SK-N-SH (cell line): ENCODE data around the gene TBX2. TPM values are rescaled to one million over a fixed set of nuclear protein-coding genes. Genes with fewer than 3 reads are reported as not detected.
"Not testable (repeated sequence)": the region's sequence is repeated elsewhere in the genome, so short reads cannot be mapped to it uniquely, and the experiment has no call there.

Source experiments
- CTCF ChIA-PET: fragments of 300-600, 350-600 bp; formaldehyde crosslinking; extraction: SDS; loops from one replicate; lab custom pipeline; 2021; lab: Yijun Ruan, JAX
- POLR2A ChIA-PET: fragments of 350-600 bp; sonication (Branson Sonifier 250); formaldehyde crosslinking; extraction: SDS; loops from one replicate; lab custom pipeline; 2020; ENCODE audit warnings: antibody characterized with exemption, inconsistent platforms; lab: Yijun Ruan, JAX
- DNase-seq: peaks from one replicate; pipeline ENCODE4 v3.0.0; 2012
- H2AFZ ChIP-seq: fragments of 200-600 bp; sonication (generic); 2 replicates; pipeline ENCODE4 v1.8.1; 2016; ENCODE audit warnings: antibody characterized with exemption, mild to moderate bottlenecking, low read depth
- H3F3A ChIP-seq: fragments of 200-600 bp; sonication (generic); replicated peaks from 2 replicates; pipeline ENCODE3; 2016; ENCODE audit warnings: antibody characterized with exemption, mild to moderate bottlenecking; ENCODE audit not compliant: insufficient read depth
- H3K27ac ChIP-seq, 2 experiments: fragments of 200-500 bp in 1 of 2; fragments of 200-600 bp in 1 of 2; sonication (Bioruptor generic) in 1 of 2; sonication (generic), shearing (Covaris generic) in 1 of 2; 2 replicates each; pipeline versions ENCODE4 v1.5.1 to v1.6.1; 2014 to 2016; ENCODE audit warnings: low read depth in 2 of 2, inconsistent platforms in 1 of 2, low read length in 1 of 2, mild to moderate bottlenecking in 1 of 2, mixed read lengths in 1 of 2
- H3K27me3 ChIP-seq: fragments of 200-600 bp; sonication (generic), shearing (Covaris generic); 2 replicates; pipeline ENCODE4 v1.6.1; 2016; ENCODE audit warnings: mixed run types; ENCODE audit not compliant: insufficient read depth
- H3K36me3 ChIP-seq, 2 experiments: fragments of 200-500 bp in 1 of 2; fragments of 200-600 bp in 1 of 2; sonication (Bioruptor generic) in 1 of 2; sonication (generic) in 1 of 2; replicated peaks in 1 of 2; 2 replicates each; pipeline versions ENCODE3 to v1.5.1; 2014 to 2016; ENCODE audit warnings: low read length in 1 of 2, mild to moderate bottlenecking in 1 of 2; ENCODE audit not compliant: insufficient read depth in 2 of 2, control insufficient read depth in 1 of 2
- H3K4me1 ChIP-seq, 2 experiments: fragments of 200-500 bp in 1 of 2; fragments of 200-600 bp in 1 of 2; sonication (Bioruptor generic) in 1 of 2; sonication (generic), shearing (Covaris generic) in 1 of 2; 2 replicates each; pipeline versions ENCODE4 v1.5.1 to v1.6.1; 2014 to 2016; ENCODE audit warnings: low read depth in 1 of 2, low read length in 1 of 2, mixed run types in 1 of 2; ENCODE audit not compliant: insufficient read depth in 2 of 2, control insufficient read depth in 1 of 2
- H3K4me2 ChIP-seq: fragments of 200-600 bp; sonication (generic), shearing (Covaris generic); 2 replicates; pipeline ENCODE4 v1.6.1; 2017; ENCODE audit warnings: mixed run types
- H3K4me3 ChIP-seq, 2 experiments: fragments of 200-500 bp in 1 of 2; fragments of 200-600 bp in 1 of 2; sonication (Bioruptor generic) in 1 of 2; sonication (generic), shearing (Covaris generic) in 1 of 2; 2 replicates each; pipeline versions ENCODE4 v1.5.1 to v1.8.1; 2014 to 2016; ENCODE audit warnings: low read depth in 2 of 2, inconsistent platforms in 1 of 2, low read length in 1 of 2, mild to moderate bottlenecking in 1 of 2, mixed read lengths in 1 of 2, moderate library complexity in 1 of 2
- H3K79me2 ChIP-seq: fragments of 200-600 bp; sonication (generic); 2 replicates; pipeline ENCODE4 v1.8.1; 2017; ENCODE audit warnings: mild to moderate bottlenecking; ENCODE audit not compliant: insufficient read depth
- H3K9ac ChIP-seq: fragments of 200-600 bp; sonication (generic); 2 replicates; pipeline ENCODE4 v1.6.1; 2017; ENCODE audit warnings: mixed run types
- H3K9me2 ChIP-seq: fragments of 200-600 bp; sonication (generic); 2 replicates; pipeline ENCODE4 v1.6.1; 2017; ENCODE audit warnings: mixed run types
- H3K9me3 ChIP-seq: fragments of 200-600 bp; sonication (generic); 2 replicates; pipeline ENCODE4 v1.6.1; 2017; ENCODE audit warnings: mixed run types, mild to moderate bottlenecking, moderate library complexity
- H4K20me1 ChIP-seq: fragments of 200-600 bp; sonication (generic); 2 replicates; pipeline ENCODE4 v1.6.1; 2017; ENCODE audit warnings: mild to moderate bottlenecking, mixed run types; ENCODE audit not compliant: insufficient read depth
- CHD2 ChIP-seq: fragments of 150-350 bp; IDR thresholded peaks from 2 replicates; pipeline ENCODE4 v1.6.1; 2018; ENCODE audit warnings: low read length; ENCODE audit not compliant: partially characterized antibody
- ELF1 ChIP-seq: IDR thresholded peaks from 2 replicates; pipeline ENCODE4 v1.4.0; 2012
- EP300 ChIP-seq, 2 experiments: IDR thresholded peaks; 2 replicates each; pipeline versions ENCODE4 v1.4.0 to v1.6.1; 2012; ENCODE audit warnings: borderline replicate concordance in 1 of 2, low read depth in 1 of 2, low read length in 1 of 2
- FOSL2 ChIP-seq: IDR thresholded peaks from 2 replicates; pipeline ENCODE4 v1.4.0; 2012; ENCODE audit warnings: low read depth, mild to moderate bottlenecking, moderate library complexity, borderline replicate concordance
- MAX ChIP-seq: IDR thresholded peaks from 2 replicates; pipeline ENCODE4 v1.4.0; 2012; ENCODE audit warnings: low read depth
- MXI1 ChIP-seq: IDR thresholded peaks from 2 replicates; pipeline ENCODE4 v1.6.1; 2012; ENCODE audit warnings: mild to moderate bottlenecking, low read depth, low read length, improper control_type of control experiment
- NRF1 ChIP-seq: IDR thresholded peaks from 2 replicates; pipeline ENCODE4 v1.6.1; 2012; ENCODE audit warnings: low read depth, mild to moderate bottlenecking, low read length
- RCOR1 ChIP-seq: fragments of 150-350 bp; IDR thresholded peaks from 2 replicates; pipeline ENCODE4 v1.6.1; 2017; ENCODE audit warnings: antibody characterized with exemption, low read length
- SIN3A ChIP-seq: IDR thresholded peaks from 2 replicates; pipeline ENCODE4 v1.6.1; 2012; ENCODE audit warnings: low read depth, mild to moderate bottlenecking, low read length, moderate library complexity, borderline replicate concordance
- TAF1 ChIP-seq: IDR thresholded peaks from 2 replicates; pipeline ENCODE4 v1.6.1; 2012; ENCODE audit warnings: low read depth, mild to moderate bottlenecking, low read length, moderate library complexity, borderline replicate concordance
- TCF12 ChIP-seq: IDR thresholded peaks from 2 replicates; pipeline ENCODE4 v1.4.0; 2012
- WGBS: methylation state at CpG from one replicate; pipeline ENCODE4 v1.1.6; 2017; ENCODE audit warnings: low lambda C conversion rate; 5-methylcytosine and 5-hydroxymethylcytosine counted together
- polyA plus RNA-seq, 3 experiments: library from polyadenylated mRNA; depleted of rRNA; stranded (reverse); fragments of >200 nt; gene quantifications; 2 replicates each; pipeline ENCODE4 v1.2.3, GENCODE V29; 2012
- TF ChIP-seq, protein P1 (sequence below): IDR thresholded peaks from 2 replicates; pipeline ENCODE4 v1.4.0; 2012; ENCODE audit warnings: low read depth, borderline replicate concordance
- TF ChIP-seq, protein P2 (sequence below): IDR thresholded peaks from 2 replicates; pipeline ENCODE4; 2012

The TBX2 gene
- polyA plus RNA-seq, 1 of the 3 experiments (the other 2 are of a cell fraction): 57.8 TPM

DNA sequence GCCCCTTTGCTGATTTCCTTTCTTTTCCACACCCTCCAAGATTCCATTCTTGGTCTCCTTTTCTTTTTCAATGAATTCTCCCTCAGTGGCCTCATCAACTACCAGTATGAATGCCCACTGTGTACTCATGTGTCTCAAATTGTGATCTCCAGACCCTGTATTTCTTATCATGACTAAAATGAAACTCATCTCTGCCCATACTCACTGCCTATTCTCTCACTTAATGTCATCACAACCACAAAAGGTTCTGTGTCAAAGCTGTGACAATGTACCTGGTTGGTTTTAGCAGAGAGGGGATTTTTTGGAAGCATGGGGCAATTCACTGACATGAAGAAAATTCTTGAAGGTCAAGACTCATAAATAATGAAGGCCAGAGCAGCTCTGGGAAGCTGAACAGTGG is 41.1 kb downstream of the TBX2 start:
- no peak overlapping the region for H3K4me3 ChIP-seq
- CTCF ChIA-PET: interaction anchor here (1.1 kb wide), 1 partner anchor 26 kb away, joined by 3 read pairs; no protein-coding TSS in a partner anchor

GRCh38 chr17:61441507-61441906 is 41.9 kb downstream of the TBX2 start:
- H3K9me3 ChIP-seq, H3K36me3 ChIP-seq, H3K9me2 ChIP-seq, H3F3A ChIP-seq, POLR2A ChIA-PET, H3K27me3 ChIP-seq, H3K4me3 ChIP-seq, H3K27ac ChIP-seq, H3K4me1 ChIP-seq, H3K79me2 ChIP-seq, H3K9ac ChIP-seq, DNase-seq, H4K20me1 ChIP-seq, H3K4me2 ChIP-seq, H2AFZ ChIP-seq: not testable (repeated sequence)
- WGBS: 79% methylated on average over 6 of the region's 6 CpGs
- CTCF ChIA-PET: interaction anchor here (1.1 kb wide), 1 partner anchor 25 kb away, joined by 3 read pairs; no protein-coding TSS in a partner anchor

More for the DNA sequence above, 41.1 kb downstream of the TBX2 start:
- H3K9me2 ChIP-seq: no peaks in the 10 kb centered on the region
- no peaks in the 10 kb centered on the region for H3K27me3 ChIP-seq
- no peak for DNase-seq
- H4K20me1 ChIP-seq: no peaks in the 10 kb centered on the region
- peaks cover 7% of the 10 kb centered on the region; the same call in 1 of the 2 replicates for H3K9me3 ChIP-seq
- H3K79me2 ChIP-seq: no peaks in the 10 kb centered on the region
- no peak overlapping the region for H3K4me2 ChIP-seq
- H3K36me3 ChIP-seq: no peaks in the 10 kb centered on the region
- no peaks in the 10 kb centered on the region for H3F3A ChIP-seq
- no peak overlapping the region for H3K9ac ChIP-seq
- no peaks in the 10 kb centered on the region; a peak in 1 of 4 replicates for H3K4me1 ChIP-seq
- no peak overlapping the region for H3K27ac ChIP-seq
- H2AFZ ChIP-seq: no peak overlapping the region
- TF ChIP-seq NRF1: no peak
- TF ChIP-seq MAX: no peak
- TF ChIP-seq, protein P1, sequence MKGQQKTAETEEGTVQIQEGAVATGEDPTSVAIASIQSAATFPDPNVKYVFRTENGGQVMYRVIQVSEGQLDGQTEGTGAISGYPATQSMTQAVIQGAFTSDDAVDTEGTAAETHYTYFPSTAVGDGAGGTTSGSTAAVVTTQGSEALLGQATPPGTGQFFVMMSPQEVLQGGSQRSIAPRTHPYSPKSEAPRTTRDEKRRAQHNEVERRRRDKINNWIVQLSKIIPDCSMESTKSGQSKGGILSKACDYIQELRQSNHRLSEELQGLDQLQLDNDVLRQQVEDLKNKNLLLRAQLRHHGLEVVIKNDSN: no peak
- no peak for TF ChIP-seq FOSL2
- no peak for TF ChIP-seq TAF1
- no peak for TF ChIP-seq EP300 (IDR thresholded peaks at IDR 0.05; ENCODE audit: borderline replicate concordance in 1 of 2, low read depth in 1 of 2, low read length in 1 of 2)
- no peak for TF ChIP-seq SIN3A
- TF ChIP-seq CHD2: no peak
- TF ChIP-seq, protein P2, sequence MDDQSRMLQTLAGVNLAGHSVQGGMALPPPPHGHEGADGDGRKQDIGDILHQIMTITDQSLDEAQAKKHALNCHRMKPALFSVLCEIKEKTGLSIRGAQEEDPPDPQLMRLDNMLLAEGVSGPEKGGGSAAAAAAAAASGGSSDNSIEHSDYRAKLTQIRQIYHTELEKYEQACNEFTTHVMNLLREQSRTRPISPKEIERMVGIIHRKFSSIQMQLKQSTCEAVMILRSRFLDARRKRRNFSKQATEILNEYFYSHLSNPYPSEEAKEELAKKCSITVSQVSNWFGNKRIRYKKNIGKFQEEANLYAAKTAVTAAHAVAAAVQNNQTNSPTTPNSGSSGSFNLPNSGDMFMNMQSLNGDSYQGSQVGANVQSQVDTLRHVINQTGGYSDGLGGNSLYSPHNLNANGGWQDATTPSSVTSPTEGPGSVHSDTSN: no peak
- TF ChIP-seq ELF1: no peak
- TF ChIP-seq RCOR1: no peak
- TF ChIP-seq MXI1: no peak
- no peak for TF ChIP-seq TCF12
- TF ChIP-seq, all 33 proteins: peak for 0
- POLR2A ChIA-PET: no interaction called here
